Osteoblast (primary cell): ENCODE results near the gene SLC18A3. TPM values are rescaled to one million over a fixed set of nuclear protein-coding genes. Genes with fewer than 3 reads are reported as not detected.

ENCODE experiments used
- DNase-seq: peaks from one replicate; pipeline ENCODE4 v3.0.0; 2011; ENCODE audit warnings: low spot score, mixed read lengths; ENCODE audit not compliant: insufficient read length; ENCODE audit errors: missing footprints
- H2AFZ ChIP-seq: 2 replicates; pipeline ENCODE4 v1.6.0; 2011; ENCODE audit warnings: mild to moderate bottlenecking, low read length
- H3K27ac ChIP-seq: 2 replicates; pipeline ENCODE4 v1.5.1; 2011; ENCODE audit warnings: mild to moderate bottlenecking, low read depth, low read length, moderate library complexity
- H3K27me3 ChIP-seq: 2 replicates; pipeline ENCODE4 v1.6.0; 2012; ENCODE audit warnings: mild to moderate bottlenecking, control low read depth, inconsistent platforms, low read length, moderate library complexity; ENCODE audit not compliant: insufficient read depth
- H3K36me3 ChIP-seq: 2 replicates; pipeline ENCODE4 v1.5.1; 2011; ENCODE audit warnings: mild to moderate bottlenecking, low read length, control low read depth, moderate library complexity; ENCODE audit not compliant: insufficient read depth
- H3K4me1 ChIP-seq: 2 replicates; pipeline ENCODE4 v1.5.1; 2011; ENCODE audit warnings: mild to moderate bottlenecking, low read length, control low read depth, moderate library complexity; ENCODE audit not compliant: insufficient read depth
- H3K4me2 ChIP-seq: 2 replicates; pipeline ENCODE4 v1.6.0; 2011; ENCODE audit warnings: mild to moderate bottlenecking, low read length; ENCODE audit not compliant: insufficient read depth
- H3K4me3 ChIP-seq: fragments of 200-600 bp; sonication (generic); 3 replicates; pipeline ENCODE4 v1.5.1; 2012; ENCODE audit warnings: mild to moderate bottlenecking, low read length, inconsistent platforms; ENCODE audit not compliant: insufficient read depth
- H3K79me2 ChIP-seq: 2 replicates; pipeline ENCODE4 v1.6.0; 2012; ENCODE audit warnings: mild to moderate bottlenecking, low read length, control low read depth, inconsistent platforms; ENCODE audit not compliant: insufficient read depth
- H3K9me3 ChIP-seq: 2 replicates; pipeline ENCODE4 v1.5.1; 2011; ENCODE audit warnings: low read depth, low read length, control low read depth
- H4K20me1 ChIP-seq: 2 replicates; pipeline ENCODE4 v1.6.0; 2012; ENCODE audit warnings: mild to moderate bottlenecking, low read length, control low read depth; ENCODE audit not compliant: insufficient read depth
- CTCF ChIP-seq: IDR thresholded peaks from 2 replicates; pipeline ENCODE4 v1.5.1; 2011; ENCODE audit warnings: mild to moderate bottlenecking, low read depth, low read length, moderate library complexity; ENCODE audit errors: extremely low read depth
- total RNA-seq: library from RNA; depleted of rRNA; stranded (reverse); fragments of >200 nt; gene quantifications from 2 replicates; pipeline ENCODE4 v1.2.3, GENCODE V29; 2012

Gene SLC18A3
- total RNA-seq, 1 donor: not detected

GRCh38 chr10:49600781-49601400, 9.2 kb upstream of the SLC18A3 start:
- no peaks in the 10 kb centered on the region for H3K79me2 ChIP-seq
- peaks cover 18% of the 10 kb centered on the region for H3K27me3 ChIP-seq
- H3K4me3 ChIP-seq: no peak overlapping the region
- H2AFZ ChIP-seq: no peak overlapping the region
- no peak overlapping the region for H3K4me2 ChIP-seq
- TF ChIP-seq CTCF: no peak
- no peaks in the 10 kb centered on the region for H4K20me1 ChIP-seq
- H3K27ac ChIP-seq: no peak overlapping the region
- H3K4me1 ChIP-seq: peaks cover 8% of the 10 kb centered on the region
- DNase-seq: peak; percentile 72
- no peaks in the 10 kb centered on the region for H3K36me3 ChIP-seq
- no peaks in the 10 kb centered on the region for H3K9me3 ChIP-seq

GRCh38 chr10:49601857-49602256, 8.3 kb upstream of the SLC18A3 start:
- no peaks in the 10 kb centered on the region for H4K20me1 ChIP-seq
- H3K79me2 ChIP-seq: no peaks in the 10 kb centered on the region
- H3K9me3 ChIP-seq: no peaks in the 10 kb centered on the region
- TF ChIP-seq CTCF: no peak
- peak; percentile 86 for DNase-seq
- H3K27me3 ChIP-seq: peaks cover 18% of the 10 kb centered on the region
- H2AFZ ChIP-seq: no peak overlapping the region
- no peak overlapping the region for H3K4me2 ChIP-seq
- peaks cover 8% of the 10 kb centered on the region for H3K4me1 ChIP-seq
- no peaks in the 10 kb centered on the region for H3K36me3 ChIP-seq
- H3K4me3 ChIP-seq: no peak overlapping the region
- H3K27ac ChIP-seq: no peak overlapping the region

- no peak overlapping the region for H3K4me2 ChIP-seq
- H3K27me3 ChIP-seq: peaks cover 22% of the 10 kb centered on the region
- H3K27ac ChIP-seq: no peak overlapping the region
- no peaks in the 10 kb centered on the region for H3K79me2 ChIP-seq
- H2AFZ ChIP-seq: no peak overlapping the region
- H3K9me3 ChIP-seq: no peaks in the 10 kb centered on the region
- no peak overlapping the region for H3K4me3 ChIP-seq
- no peaks in the 10 kb centered on the region for H4K20me1 ChIP-seq
- no peak for TF ChIP-seq CTCF
- H3K4me1 ChIP-seq: peaks cover 8% of the 10 kb centered on the region
- DNase-seq: peak; percentile 69
- H3K36me3 ChIP-seq: no peaks in the 10 kb centered on the region
These were observed 7.6 kb upstream of the SLC18A3 start for GRCh38 chr10:49602380-49603023.

- Histone ChIP-seq H3K4me3 (no peak overlapping the region), H3K27ac (no peak overlapping the region), H3K36me3 (no peaks in the 10 kb centered on the region), H3K4me2 (no peak overlapping the region), H4K20me1 (no peaks in the 10 kb centered on the region), H3K9me3 (no peaks in the 10 kb centered on the region), H3K27me3 (peaks cover 45% of the 10 kb centered on the region), H2AFZ (no peak overlapping the region), H3K4me1 (peaks cover 8% of the 10 kb centered on the region), H3K79me2 (no peaks in the 10 kb centered on the region)
- DNase-seq: peak; percentile 71
- no peak for TF ChIP-seq CTCF
These were observed 4.7 kb upstream of the SLC18A3 start for GRCh38 chr10:49605216-49605938.
